ENCODE results near the gene TMEFF1. TPM values are rescaled to one million over a fixed set of nuclear protein-coding genes. Genes with fewer than 3 reads are reported as not detected.
"Not testable (repeated sequence)": the region's sequence is repeated elsewhere in the genome, so short reads cannot be mapped to it uniquely, and the experiment has no call there.

The TMEFF1 gene
- polyA plus RNA-seq, 4 donors = 0.30 to 0.90 TPM; not detected in 2

DNA sequence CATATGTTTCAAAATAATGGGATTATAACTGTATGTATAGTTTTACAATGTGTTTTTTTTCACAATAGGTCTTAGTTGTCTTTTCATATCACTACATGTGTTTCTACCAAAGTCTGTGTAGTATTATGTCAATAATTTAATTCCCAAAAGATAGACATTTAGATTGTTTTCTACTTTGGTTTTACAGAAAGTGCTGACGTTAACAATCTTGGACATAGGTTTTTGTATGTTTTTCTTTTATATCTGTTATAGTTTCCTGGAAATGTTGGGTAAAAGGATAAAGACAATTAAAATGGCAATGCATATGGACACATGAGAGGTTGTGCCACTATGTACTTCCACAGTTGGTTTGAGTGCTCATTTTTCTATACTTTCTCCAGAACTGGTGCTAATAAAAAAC lies 15.2 kb downstream of the TMEFF1 start:
- FAIRE-seq (no peak), DNase-seq (no peak)
- no peak overlapping the region for H3K4me3 ChIP-seq (ENCODE audit: low read depth in 1 of 3, low read length in 3 of 3)
- H3K27ac ChIP-seq (ENCODE audit: low read depth in 1 of 3, low read length in 2 of 3) = no peak overlapping the region
- H3K27me3 ChIP-seq (ENCODE audit: control insufficient read depth in 3 of 3, insufficient read depth in 3 of 3, low read length in 3 of 3) = peaks cover 0 to 2% (median 0%) of the 10 kb centered on the region in 3 donors
- no peaks in the 10 kb centered on the region for H3K36me3 ChIP-seq (ENCODE audit: control insufficient read depth in 3 of 3, insufficient read depth in 2 of 3, low read depth in 1 of 3, low read length in 3 of 3)
- no peaks in the 10 kb centered on the region for H3K4me1 ChIP-seq (ENCODE audit: control insufficient read depth in 3 of 3, insufficient read depth in 2 of 3, low read depth in 1 of 3, low read length in 2 of 3)
- WGBS, 3 donors = 84 to 93% (median 90%) methylated on average over 1 of the region's 1 CpG
- no peaks in the 10 kb centered on the region for H3K9me3 ChIP-seq (ENCODE audit: control insufficient read depth in 2 of 2, insufficient read depth in 1 of 2, low read depth in 1 of 2, low read length in 1 of 2)

- WGBS, 3 donors = 84 to 92% (median 90%) methylated on average over 4 of the region's 4 CpGs
- H3K4me3 ChIP-seq (ENCODE audit: low read depth in 1 of 3, low read length in 3 of 3) = no peak overlapping the region
- FAIRE-seq (no peak), DNase-seq (no peak)
- no peaks in the 10 kb centered on the region for H3K4me1 ChIP-seq (ENCODE audit: control insufficient read depth in 3 of 3, insufficient read depth in 2 of 3, low read depth in 1 of 3, low read length in 2 of 3)
- H3K27ac ChIP-seq (ENCODE audit: low read depth in 1 of 3, low read length in 2 of 3) = no peak overlapping the region
- H3K36me3 ChIP-seq (ENCODE audit: control insufficient read depth in 3 of 3, insufficient read depth in 2 of 3, low read depth in 1 of 3, low read length in 3 of 3) = no peaks in the 10 kb centered on the region
- H3K27me3 ChIP-seq (ENCODE audit: control insufficient read depth in 3 of 3, insufficient read depth in 3 of 3, low read length in 3 of 3) = peaks cover 0 to 2% (median 0%) of the 10 kb centered on the region in 3 donors
- H3K9me3 ChIP-seq (ENCODE audit: control insufficient read depth in 2 of 2, insufficient read depth in 1 of 2, low read depth in 1 of 2, low read length in 1 of 2) = no peaks in the 10 kb centered on the region
These were observed 16.9 kb downstream of the TMEFF1 start for GRCh38 chr9:100489836-100490235.

- Histone ChIP-seq H3K27ac (ENCODE audit: low read depth in 1 of 3, low read length in 2 of 3) (no peak overlapping the region), H3K36me3 (ENCODE audit: control insufficient read depth in 3 of 3, insufficient read depth in 2 of 3, low read depth in 1 of 3, low read length in 3 of 3) (no peaks in the 10 kb centered on the region), H3K9me3 (ENCODE audit: control insufficient read depth in 2 of 2, insufficient read depth in 1 of 2, low read depth in 1 of 2, low read length in 1 of 2) (no peaks in the 10 kb centered on the region), H3K27me3 (ENCODE audit: control insufficient read depth in 3 of 3, insufficient read depth in 3 of 3, low read length in 3 of 3) (no peaks in the 10 kb centered on the region), H3K4me1 (ENCODE audit: control insufficient read depth in 3 of 3, insufficient read depth in 2 of 3, low read depth in 1 of 3, low read length in 2 of 3) (no peaks in the 10 kb centered on the region), H3K4me3 (ENCODE audit: low read depth in 1 of 3, low read length in 3 of 3) (no peak overlapping the region)
- no peak for FAIRE-seq
- DNase-seq = no peak
- WGBS, 3 donors = 88 to 89% (median 89%) methylated on average over 2 of the region's 2 CpGs
These were observed 20.0 kb downstream of the TMEFF1 start for GRCh38 chr9:100492952-100493351.

- Histone ChIP-seq H3K27me3 (ENCODE audit: control insufficient read depth in 3 of 3, insufficient read depth in 3 of 3, low read length in 3 of 3) (no peaks in the 10 kb centered on the region), H3K4me1 (ENCODE audit: control insufficient read depth in 3 of 3, insufficient read depth in 2 of 3, low read depth in 1 of 3, low read length in 2 of 3) (no peaks in the 10 kb centered on the region), H3K9me3 (ENCODE audit: control insufficient read depth in 2 of 2, insufficient read depth in 1 of 2, low read depth in 1 of 2, low read length in 1 of 2) (no peaks in the 10 kb centered on the region), H3K27ac (ENCODE audit: low read depth in 1 of 3, low read length in 2 of 3) (no peak overlapping the region), H3K36me3 (ENCODE audit: control insufficient read depth in 3 of 3, insufficient read depth in 2 of 3, low read depth in 1 of 3, low read length in 3 of 3) (no peaks in the 10 kb centered on the region), H3K4me3 (ENCODE audit: low read depth in 1 of 3, low read length in 3 of 3) (no peak overlapping the region)
- DNase-seq = no peak
- no peak for FAIRE-seq
- 84 to 87% (median 84%) methylated on average over 5 of the region's 5 CpGs for WGBS, 3 donors
These were observed 25.6 kb downstream of the TMEFF1 start for GRCh38 chr9:100498592-100498991.

DNA sequence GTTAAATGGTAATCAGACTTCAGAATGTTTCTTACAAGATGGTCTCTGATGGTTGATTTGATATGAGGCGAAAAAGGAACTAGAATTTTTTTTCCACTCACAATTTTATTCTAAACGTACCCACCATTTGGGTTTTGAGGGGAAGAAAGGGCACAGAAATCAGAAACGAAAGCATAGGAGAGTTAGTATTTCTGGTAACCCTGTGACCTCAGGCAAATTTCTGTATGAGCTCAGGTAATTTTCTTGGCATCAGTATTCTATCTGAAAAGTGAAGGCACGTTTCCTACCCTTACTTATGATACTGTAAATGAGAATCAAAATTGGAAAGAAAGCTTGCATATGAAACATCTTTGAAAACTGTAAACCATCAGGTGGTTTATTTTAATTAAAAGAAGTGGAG lies 26.5 kb downstream of the TMEFF1 start:
- 74 to 78% (median 76%) methylated on average over 4 of the region's 4 CpGs for WGBS, 3 donors
- Histone ChIP-seq H3K36me3 (ENCODE audit: control insufficient read depth in 3 of 3, insufficient read depth in 2 of 3, low read depth in 1 of 3, low read length in 3 of 3) (no peaks in the 10 kb centered on the region), H3K27ac (ENCODE audit: low read depth in 1 of 3, low read length in 2 of 3) (no peak overlapping the region), H3K4me3 (ENCODE audit: low read depth in 1 of 3, low read length in 3 of 3) (no peak overlapping the region), H3K4me1 (ENCODE audit: control insufficient read depth in 3 of 3, insufficient read depth in 2 of 3, low read depth in 1 of 3, low read length in 2 of 3) (no peaks in the 10 kb centered on the region), H3K27me3 (ENCODE audit: control insufficient read depth in 3 of 3, insufficient read depth in 3 of 3, low read length in 3 of 3) (no peaks in the 10 kb centered on the region), H3K9me3 (ENCODE audit: control insufficient read depth in 2 of 2, insufficient read depth in 1 of 2, low read depth in 1 of 2, low read length in 1 of 2) (no peaks in the 10 kb centered on the region)
- FAIRE-seq (no peak), DNase-seq (no peak)

- DNase-seq = no peak
- Histone ChIP-seq H3K9me3 (ENCODE audit: control insufficient read depth in 2 of 2, insufficient read depth in 1 of 2, low read depth in 1 of 2, low read length in 1 of 2) (no peaks in the 10 kb centered on the region), H3K4me3 (ENCODE audit: low read depth in 1 of 3, low read length in 3 of 3) (no peak overlapping the region), H3K27ac (ENCODE audit: low read depth in 1 of 3, low read length in 2 of 3) (no peak overlapping the region), H3K27me3 (ENCODE audit: control insufficient read depth in 3 of 3, insufficient read depth in 3 of 3, low read length in 3 of 3) (no peaks in the 10 kb centered on the region), H3K36me3 (ENCODE audit: control insufficient read depth in 3 of 3, insufficient read depth in 2 of 3, low read depth in 1 of 3, low read length in 3 of 3) (no peaks in the 10 kb centered on the region), H3K4me1 (ENCODE audit: control insufficient read depth in 3 of 3, insufficient read depth in 2 of 3, low read depth in 1 of 3, low read length in 2 of 3) (no peaks in the 10 kb centered on the region)
- WGBS, 3 donors = 71 to 91% (median 88%) methylated on average over 2 of the region's 2 CpGs
- no peak for FAIRE-seq
These were observed 26.9 kb downstream of the TMEFF1 start for GRCh38 chr9:100499866-100500265.

- 37 to 48% (median 41%) methylated on average over 4 of the region's 4 CpGs for WGBS, 3 donors
- H3K4me1 ChIP-seq (ENCODE audit: control insufficient read depth in 3 of 3, insufficient read depth in 2 of 3, low read depth in 1 of 3, low read length in 2 of 3) = no peaks in the 10 kb centered on the region
- peak; percentile 44 to 52 for DNase-seq
- H3K27me3 ChIP-seq (ENCODE audit: control insufficient read depth in 3 of 3, insufficient read depth in 3 of 3, low read length in 3 of 3) = no peaks in the 10 kb centered on the region
- FAIRE-seq = no peak
- H3K36me3 ChIP-seq (ENCODE audit: control insufficient read depth in 3 of 3, insufficient read depth in 2 of 3, low read depth in 1 of 3, low read length in 3 of 3) = no peaks in the 10 kb centered on the region
- H3K4me3 ChIP-seq (ENCODE audit: low read depth in 1 of 3, low read length in 3 of 3) = no peak overlapping the region
- H3K27ac ChIP-seq (ENCODE audit: low read depth in 1 of 3, low read length in 2 of 3) = no peak overlapping the region
- H3K9me3 ChIP-seq (ENCODE audit: control insufficient read depth in 2 of 2, insufficient read depth in 1 of 2, low read depth in 1 of 2, low read length in 1 of 2) = no peaks in the 10 kb centered on the region
These were observed 32.7 kb downstream of the TMEFF1 start for GRCh38 chr9:100505564-100506159.

GRCh38 chr9:100507350-100507749 lies 34.4 kb downstream of the TMEFF1 start:
- DNase-seq; H3K27ac ChIP-seq (ENCODE audit: low read depth in 1 of 3, low read length in 2 of 3); H3K4me3 ChIP-seq (ENCODE audit: low read depth in 1 of 3, low read length in 3 of 3); H3K27me3 ChIP-seq (ENCODE audit: control insufficient read depth in 3 of 3, insufficient read depth in 3 of 3, low read length in 3 of 3); FAIRE-seq; H3K4me1 ChIP-seq (ENCODE audit: control insufficient read depth in 3 of 3, insufficient read depth in 2 of 3, low read depth in 1 of 3, low read length in 2 of 3); H3K36me3 ChIP-seq (ENCODE audit: control insufficient read depth in 3 of 3, insufficient read depth in 2 of 3, low read depth in 1 of 3, low read length in 3 of 3); H3K9me3 ChIP-seq (ENCODE audit: control insufficient read depth in 2 of 2, insufficient read depth in 1 of 2, low read depth in 1 of 2, low read length in 1 of 2): not testable (repeated sequence)

- H3K27ac ChIP-seq (ENCODE audit: low read depth in 1 of 3, low read length in 2 of 3) = no peak overlapping the region
- 96 to 100% (median 100%) methylated on average over 1 of the region's 1 CpG for WGBS, 3 donors
- H3K27me3 ChIP-seq (ENCODE audit: control insufficient read depth in 3 of 3, insufficient read depth in 3 of 3, low read length in 3 of 3) = no peaks in the 10 kb centered on the region
- DNase-seq (no peak), FAIRE-seq (no peak)
- H3K4me1 ChIP-seq (ENCODE audit: control insufficient read depth in 3 of 3, insufficient read depth in 2 of 3, low read depth in 1 of 3, low read length in 2 of 3) = no peaks in the 10 kb centered on the region
- H3K9me3 ChIP-seq (ENCODE audit: control insufficient read depth in 2 of 2, insufficient read depth in 1 of 2, low read depth in 1 of 2, low read length in 1 of 2) = no peaks in the 10 kb centered on the region
- H3K4me3 ChIP-seq (ENCODE audit: low read depth in 1 of 3, low read length in 3 of 3) = no peak overlapping the region
- no peaks in the 10 kb centered on the region for H3K36me3 ChIP-seq (ENCODE audit: control insufficient read depth in 3 of 3, insufficient read depth in 2 of 3, low read depth in 1 of 3, low read length in 3 of 3)
These were observed 38.3 kb downstream of the TMEFF1 start for GRCh38 chr9:100511205-100511604.
